ENCODE measurements around the gene SERPINA12.

GRCh38 chr14:94450722-94451090 is 58.6 kb downstream of the SERPINA12 start:
- no peak for TF ChIP-seq CTCF (IDR thresholded peaks at IDR 0.05)
- no peak for TF ChIP-seq POLR2A (IDR thresholded peaks at IDR 0.05)
